Fibroblast of lung (primary cell): ENCODE measurements around the gene ZNF543. TPM values are rescaled to one million over a fixed set of nuclear protein-coding genes. Genes with fewer than 3 reads are reported as not detected.

Experiments used
- DNase-seq, 2 donors: peaks; one replicate each; pipeline versions ENCODE4 v3.0.0 to v3.0.0-alpha.2; 2010; ENCODE audit warnings: low read depth in 2 of 2
- H2AFZ ChIP-seq: 2 replicates; pipeline ENCODE4 v1.5.1; 2012; ENCODE audit warnings: low read length, control low read depth, inconsistent platforms
- H3K27ac ChIP-seq: 2 replicates; pipeline ENCODE4 v1.5.1; 2011; ENCODE audit warnings: low read length, control low read depth; ENCODE audit not compliant: insufficient read depth
- H3K27me3 ChIP-seq: 2 replicates; pipeline ENCODE4 v1.5.1; 2011; ENCODE audit warnings: mild to moderate bottlenecking, low read length; ENCODE audit not compliant: control insufficient read depth, insufficient read depth
- H3K36me3 ChIP-seq: 2 replicates; pipeline ENCODE4 v1.5.1; 2011; ENCODE audit warnings: low read length; ENCODE audit not compliant: control insufficient read depth, insufficient read depth
- H3K4me1 ChIP-seq: 2 replicates; pipeline ENCODE4 v1.5.1; 2011; ENCODE audit warnings: low read length; ENCODE audit not compliant: control insufficient read depth, insufficient read depth; ENCODE audit errors: extremely low read depth
- H3K4me2 ChIP-seq: 2 replicates; pipeline ENCODE4 v1.5.1; 2011; ENCODE audit warnings: low read length, control low read depth; ENCODE audit not compliant: insufficient read depth; ENCODE audit errors: extremely low read depth
- H3K4me3 ChIP-seq, 4 experiments: fragments of 200-600 bp in 1 of 4; sonication (generic) in 1 of 4; replicated peaks in 1 of 4; 2 replicates each; pipeline ENCODE4 v1.5.1; 2011 to 2016; ENCODE audit warnings: low read length in 4 of 4, low read depth in 3 of 4, mild to moderate bottlenecking in 3 of 4, control low read depth in 2 of 4, inconsistent platforms in 1 of 4, mixed read lengths in 1 of 4; ENCODE audit not compliant: insufficient read depth in 1 of 4; ENCODE audit errors: control extremely low read depth in 1 of 4
- H3K79me2 ChIP-seq: 2 replicates; pipeline ENCODE4 v1.5.1; 2012; ENCODE audit warnings: mild to moderate bottlenecking, low read length, inconsistent platforms; ENCODE audit not compliant: control insufficient read depth, insufficient read depth
- H3K9ac ChIP-seq: 2 replicates; pipeline ENCODE4 v1.5.1; 2011; ENCODE audit warnings: mild to moderate bottlenecking, low read length, control low read depth; ENCODE audit not compliant: insufficient read depth
- H3K9me3 ChIP-seq: 2 replicates; pipeline ENCODE4 v1.5.1; 2012; ENCODE audit warnings: low read depth, low read length; ENCODE audit not compliant: control insufficient read depth, insufficient read depth
- H4K20me1 ChIP-seq: 2 replicates; pipeline ENCODE4 v1.5.1; 2011; ENCODE audit warnings: low read length; ENCODE audit not compliant: control insufficient read depth, insufficient read depth; ENCODE audit errors: extremely low read depth
- CTCF ChIP-seq, 2 donors: IDR thresholded peaks in 1 of 2; conservative IDR thresholded peaks in 1 of 2; 1 replicate in 1 of 2; 2 replicates in 1 of 2; pipeline ENCODE4 v1.5.1; 2011 to 2012; ENCODE audit warnings: low read length in 2 of 2, control low read depth in 1 of 2, inconsistent platforms in 1 of 2, low read depth in 1 of 2, mild to moderate bottlenecking in 1 of 2
- EZH2 ChIP-seq: IDR thresholded peaks from 2 replicates; pipeline ENCODE4 v1.5.1; 2012; ENCODE audit warnings: low read length, control low read depth, mild to moderate bottlenecking; ENCODE audit errors: missing control alignments
- polyA plus RNA-seq, 2 donors: library from polyadenylated mRNA; depleted of rRNA in 1 of 2; stranded (reverse) in 1 of 2; unstranded in 1 of 2; fragments of >200 nt; gene quantifications; 2 replicates each; pipeline ENCODE4 v1.2.1, GENCODE V29; 2011 to 2012; ENCODE audit warnings: missing spikeins in 1 of 2
- total RNA-seq: library from RNA; depleted of rRNA; stranded (reverse); fragments of >200 nt; gene quantifications from 2 replicates; pipeline ENCODE4 v1.2.1, GENCODE V29; 2014

ZNF543 gene
- total and polyA plus RNA-seq, 2 donors (not counting 1 experiment from before 2014, with no cell fraction given): 2.8 to 12.9 TPM

GRCh38 chr19:57305056-57305455 lies 15.2 kb upstream of the ZNF543 start:
- peaks cover 14% of the 10 kb centered on the region for H3K4me1 ChIP-seq
- H3K27ac ChIP-seq: no peak overlapping the region
- no peak overlapping the region for H3K4me2 ChIP-seq
- H2AFZ ChIP-seq: no peak overlapping the region
- no peak overlapping the region for H3K4me3 ChIP-seq
- no peak overlapping the region for H3K9ac ChIP-seq
- DNase-seq: peak in 1 of 2 donors; percentile 73
- H3K27me3 ChIP-seq: no peaks in the 10 kb centered on the region
- H4K20me1 ChIP-seq: no peaks in the 10 kb centered on the region
- TF ChIP-seq EZH2 (no peak), CTCF (conservative IDR thresholded peaks at IDR 0.05 in 1 of 2, IDR thresholded peaks at IDR 0.05 in 1 of 2; ENCODE audit: low read depth in 1 of 2, low read length in 2 of 2) (no peak)
- peaks cover 10% of the 10 kb centered on the region for H3K79me2 ChIP-seq
- H3K9me3 ChIP-seq: no peaks in the 10 kb centered on the region
- peaks cover 6% of the 10 kb centered on the region for H3K36me3 ChIP-seq

- TF ChIP-seq EZH2 (no peak), CTCF (conservative IDR thresholded peaks at IDR 0.05 in 1 of 2, IDR thresholded peaks at IDR 0.05 in 1 of 2; ENCODE audit: low read depth in 1 of 2, low read length in 2 of 2) (no peak)
- no peaks in the 10 kb centered on the region for H3K27me3 ChIP-seq
- no peak overlapping the region for H3K9ac ChIP-seq
- H4K20me1 ChIP-seq: no peaks in the 10 kb centered on the region
- no peaks in the 10 kb centered on the region for H3K36me3 ChIP-seq
- no peak overlapping the region for H3K4me2 ChIP-seq
- DNase-seq: no peak
- no peaks in the 10 kb centered on the region for H3K9me3 ChIP-seq
- no peak overlapping the region for H3K4me3 ChIP-seq
- H2AFZ ChIP-seq: no peak overlapping the region
- no peak overlapping the region for H3K27ac ChIP-seq
- H3K79me2 ChIP-seq: no peaks in the 10 kb centered on the region
- H3K4me1 ChIP-seq: no peaks in the 10 kb centered on the region
Measured at GRCh38 chr19:57308514-57308913, 11.8 kb upstream of the ZNF543 start.

- Histone ChIP-seq H3K79me2 (no peaks in the 10 kb centered on the region), H3K9me3 (no peaks in the 10 kb centered on the region), H3K4me1 (no peaks in the 10 kb centered on the region), H2AFZ (no peak overlapping the region), H3K27ac (no peak overlapping the region), H3K4me2 (no peak overlapping the region), H3K36me3 (no peaks in the 10 kb centered on the region), H3K4me3 (no peak overlapping the region), H3K9ac (no peak overlapping the region), H4K20me1 (no peaks in the 10 kb centered on the region), H3K27me3 (peaks cover 3% of the 10 kb centered on the region)
- no peak for DNase-seq
- TF ChIP-seq EZH2: no peak
- no peak for TF ChIP-seq CTCF (conservative IDR thresholded peaks at IDR 0.05 in 1 of 2, IDR thresholded peaks at IDR 0.05 in 1 of 2; ENCODE audit: low read depth in 1 of 2, low read length in 2 of 2)
Measured at GRCh38 chr19:57310792-57311191, 9.5 kb upstream of the ZNF543 start.
